Activated CD4-positive, alpha-beta memory T cell treated with anti-CD3 and anti-CD28 coated beads, Interleukin-2, amount 10 ng/mL, durations not matched to agents 7 days and 5 days (primary cell): Measurements from ENCODE around the gene SLC35E3. TPM values are rescaled to one million over a fixed set of nuclear protein-coding genes. Genes with fewer than 3 reads are reported as not detected.

Experiments
- CTCF ChIA-PET: fragments of 350-600 bp; sonication (Branson Sonifier 250); formaldehyde crosslinking; loops from one replicate; lab custom pipeline; 2021; ENCODE audit warnings: antibody characterized with exemption, inconsistent platforms; lab: Charles Lee
- POLR2A ChIA-PET: fragments of 350-600 bp; sonication (Branson Sonifier 250); formaldehyde crosslinking; loops from one replicate; lab custom pipeline; 2021; ENCODE audit warnings: antibody characterized with exemption; lab: Charles Lee
- DNase-seq: peaks from one replicate; pipeline ENCODE4 v3.0.0-alpha.2; 2020
- H3K27ac Mint-ChIP-seq: one replicate; pipeline ENCODE4 v1.8.0; 2021; ENCODE audit warnings: mild to moderate bottlenecking, mixed read lengths
- H3K27me3 Mint-ChIP-seq: one replicate; pipeline ENCODE4 v1.8.0; 2021; ENCODE audit warnings: mixed read lengths
- H3K36me3 Mint-ChIP-seq: one replicate; pipeline ENCODE4 v1.8.0; 2021; ENCODE audit warnings: low read depth, mixed read lengths
- H3K4me1 Mint-ChIP-seq: one replicate; pipeline ENCODE4 v1.8.0; 2021; ENCODE audit warnings: mixed read lengths
- H3K4me3 Mint-ChIP-seq: one replicate; pipeline ENCODE4 v1.8.0; 2021; ENCODE audit warnings: mild to moderate bottlenecking, mixed read lengths
- H3K9me3 Mint-ChIP-seq: one replicate; pipeline ENCODE4 v1.8.0; 2021; ENCODE audit warnings: mixed read lengths
- total RNA-seq, 2 experiments: library from RNA; stranded (reverse); gene quantifications; one replicate each; pipeline ENCODE4 v1.2.3, GENCODE V29; 2021

SLC35E3 gene
- total RNA-seq, 2 experiments from 2014 or later: 8.2 to 8.8 TPM

DNA sequence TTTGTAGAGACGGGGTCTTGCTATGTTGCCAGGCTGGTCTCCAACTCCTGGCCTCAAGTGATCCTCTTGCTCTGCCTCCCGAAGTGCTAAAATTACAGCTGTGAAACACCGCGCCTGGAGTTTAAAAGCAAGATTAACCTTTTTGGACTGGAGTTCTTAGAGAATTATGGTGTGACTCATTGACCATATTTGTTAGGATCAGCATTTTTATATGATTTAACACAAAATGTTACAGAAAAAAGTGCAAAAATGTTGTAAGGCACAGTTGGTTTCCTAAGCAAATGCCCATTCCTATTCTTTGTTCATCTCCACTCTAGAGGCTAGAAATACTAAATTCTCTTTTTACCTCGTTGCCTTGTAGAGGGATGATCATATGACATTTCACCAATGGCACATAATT is 27.6 kb downstream of the SLC35E3 start:
- Mint-ChIP-seq H3K9me3 (no peaks in the 10 kb centered on the region), H3K27ac (no peak overlapping the region), H3K4me1 (peaks cover 13% of the 10 kb centered on the region), H3K27me3 (no peaks in the 10 kb centered on the region), H3K4me3 (no peak overlapping the region), H3K36me3 (no peaks in the 10 kb centered on the region)
- ChIA-PET CTCF (interaction anchor here (1.0 kb wide), 1 partner anchor 12 kb away, joined by 3 read pairs; no protein-coding TSS in a partner anchor), POLR2A (no interaction called here)
- DNase-seq: no peak

DNA sequence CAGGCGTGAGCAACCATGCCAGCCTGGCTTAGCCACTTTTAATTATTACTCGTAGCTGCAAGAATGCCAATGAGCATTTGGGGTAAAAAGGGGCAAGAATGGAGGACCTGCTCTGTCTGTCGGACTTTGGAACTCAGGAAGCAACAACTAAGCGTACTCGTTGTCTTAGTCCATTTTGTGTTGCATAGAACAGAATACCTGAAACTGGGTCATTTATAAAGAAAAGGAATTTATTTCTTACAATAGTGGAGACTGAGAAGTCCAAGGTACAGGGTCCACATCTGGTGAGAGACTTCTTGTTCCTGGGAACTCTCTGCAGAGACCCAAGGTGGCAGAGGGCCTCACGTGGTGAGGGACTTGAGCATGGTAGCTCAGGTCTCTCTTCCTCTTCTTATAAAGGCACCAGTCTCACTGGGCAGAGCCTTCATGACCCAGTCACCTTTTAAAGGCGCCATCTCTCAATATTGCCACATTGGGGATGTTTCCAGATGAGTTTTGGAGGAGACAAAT is 29.2 kb downstream of the SLC35E3 start:
- ChIA-PET POLR2A (interaction anchor here (0.6 kb wide), 1 partner anchor 32 kb away, joined by 3 read pairs; no protein-coding TSS in a partner anchor), CTCF (no interaction called here)
- Mint-ChIP-seq H3K9me3 (no peaks in the 10 kb centered on the region), H3K4me3 (no peak overlapping the region), H3K4me1 (peaks cover 13% of the 10 kb centered on the region), H3K27me3 (no peaks in the 10 kb centered on the region), H3K27ac (no peak overlapping the region), H3K36me3 (no peaks in the 10 kb centered on the region)
- DNase-seq: no peak

DNA sequence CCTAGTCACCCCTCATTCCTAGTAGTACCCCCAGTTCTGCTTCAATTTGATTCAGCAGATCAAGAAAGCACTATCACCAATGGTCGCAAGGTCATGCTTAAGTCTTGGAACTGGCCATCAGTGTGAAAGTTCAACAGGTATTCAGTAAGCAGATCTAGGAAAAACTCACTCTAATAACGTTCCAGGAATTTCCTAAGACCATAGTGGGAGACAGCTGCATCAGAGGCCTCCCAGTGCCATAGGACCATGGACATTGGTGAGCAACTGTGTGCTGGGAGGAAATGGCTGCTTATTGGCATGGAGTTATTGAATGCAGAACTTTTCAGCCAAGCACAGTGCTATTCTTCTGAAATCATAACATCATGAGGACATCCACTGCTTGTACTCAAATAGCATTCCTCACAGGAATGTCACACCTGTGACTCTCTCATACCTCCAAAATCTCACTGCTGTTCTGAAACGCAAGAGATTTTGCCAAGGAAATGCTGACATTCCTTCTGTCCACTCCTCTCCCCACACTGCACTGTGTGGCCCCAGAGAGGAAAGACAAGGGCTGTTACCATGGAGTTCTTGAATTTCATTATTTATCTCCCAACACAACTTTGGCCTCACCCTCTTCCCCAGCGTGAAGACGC is 31.1 kb downstream of the SLC35E3 start:
- POLR2A ChIA-PET: no interaction called here
- no peak overlapping the region for H3K4me3 Mint-ChIP-seq
- peaks cover 13% of the 10 kb centered on the region for H3K4me1 Mint-ChIP-seq
- no peak for DNase-seq
- H3K27me3 Mint-ChIP-seq: no peaks in the 10 kb centered on the region
- H3K9me3 Mint-ChIP-seq: no peaks in the 10 kb centered on the region
- CTCF ChIA-PET: no interaction called here
- no peak overlapping the region for H3K27ac Mint-ChIP-seq
- H3K36me3 Mint-ChIP-seq: no peaks in the 10 kb centered on the region

DNA sequence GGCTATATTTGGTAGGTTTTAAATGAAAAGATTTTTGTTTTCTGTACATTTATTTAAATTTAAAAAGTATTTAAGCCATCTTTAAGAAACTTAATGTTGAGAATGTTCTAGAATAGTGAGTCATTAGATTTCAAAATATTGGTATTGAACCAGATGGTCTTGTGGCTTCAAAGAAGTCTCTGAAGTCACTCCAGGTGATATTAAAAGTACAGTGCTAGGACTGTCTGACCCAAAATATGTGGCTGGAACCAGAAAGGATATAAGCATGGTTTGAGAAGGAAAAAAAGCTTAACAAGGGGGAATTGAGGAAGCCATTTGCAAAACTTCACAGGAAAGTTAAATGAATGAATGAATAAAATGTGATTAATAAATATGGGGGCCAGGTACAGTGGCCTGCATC is 33.3 kb downstream of the SLC35E3 start:
- H3K9me3 Mint-ChIP-seq: no peaks in the 10 kb centered on the region

DNA sequence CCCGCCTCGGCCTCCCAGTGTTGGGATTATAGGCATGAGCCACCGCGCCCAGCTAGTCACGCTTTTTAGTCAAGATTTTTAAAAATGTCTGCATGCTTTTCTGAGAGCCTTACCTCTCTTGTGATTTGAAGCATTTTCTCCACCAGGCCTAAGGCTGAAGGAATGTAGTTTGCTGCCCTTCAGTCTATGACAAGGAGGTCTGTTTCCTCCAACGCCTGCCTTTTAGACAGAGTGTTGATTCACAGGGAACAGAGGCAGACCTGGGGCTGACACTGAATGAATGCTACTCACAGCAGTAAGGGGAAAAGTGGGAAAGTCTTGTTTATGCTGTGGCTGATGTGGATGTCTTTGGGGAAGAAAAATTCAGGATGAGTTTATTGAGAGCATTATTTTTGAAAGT is 34.8 kb downstream of the SLC35E3 start:
- no peaks in the 10 kb centered on the region for H3K9me3 Mint-ChIP-seq
- CTCF ChIA-PET: interaction anchor here (1.0 kb wide), 1 partner anchor 10 kb away, joined by 4 read pairs; no protein-coding TSS in a partner anchor
- H3K4me3 Mint-ChIP-seq: no peak overlapping the region
- DNase-seq: no peak
- H3K27ac Mint-ChIP-seq: no peak overlapping the region
- H3K36me3 Mint-ChIP-seq: no peaks in the 10 kb centered on the region
- POLR2A ChIA-PET: no interaction called here
- H3K27me3 Mint-ChIP-seq: no peaks in the 10 kb centered on the region
- no peaks in the 10 kb centered on the region for H3K4me1 Mint-ChIP-seq

More for the DNA sequence above, 33.3 kb downstream of the SLC35E3 start:
- no peaks in the 10 kb centered on the region for H3K4me1 Mint-ChIP-seq
- DNase-seq: no peak
- POLR2A ChIA-PET: no interaction called here
- no peaks in the 10 kb centered on the region for H3K36me3 Mint-ChIP-seq
- no peak overlapping the region for H3K4me3 Mint-ChIP-seq
- H3K27me3 Mint-ChIP-seq: no peaks in the 10 kb centered on the region
- CTCF ChIA-PET: no interaction called here
- no peak overlapping the region for H3K27ac Mint-ChIP-seq

DNA sequence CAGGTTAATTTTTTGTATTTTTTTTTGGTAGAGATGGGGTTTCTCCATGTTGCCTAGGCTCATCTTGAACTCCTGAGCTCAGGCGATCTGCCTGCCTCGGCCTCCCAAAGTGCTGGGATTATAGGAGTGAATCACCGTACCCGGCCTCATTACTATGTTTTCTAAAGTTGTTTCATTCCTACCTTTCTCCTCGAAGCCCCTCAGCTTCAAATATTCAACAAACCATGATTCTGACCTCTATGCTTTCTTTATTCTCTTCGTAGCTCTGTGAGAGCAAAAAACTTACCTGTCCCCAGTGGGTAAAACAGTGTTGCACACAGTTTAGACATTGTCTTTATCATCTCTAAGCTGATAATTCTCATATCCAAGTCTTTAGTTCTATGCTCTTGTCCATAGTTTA is 35.8 kb downstream of the SLC35E3 start:
- ChIA-PET POLR2A (interaction anchor here (1.9 kb wide), 1 partner anchor 26 kb away, joined by 6 read pairs; the partner anchor contains the start of gene MDM2), CTCF (interaction anchor here (1.0 to 1.3 kb wide), 2 partner anchors 11 to 13 kb away, joined by 3 to 4 read pairs; no protein-coding TSS in a partner anchor)
- H3K36me3 Mint-ChIP-seq: no peaks in the 10 kb centered on the region
- no peak overlapping the region for H3K27ac Mint-ChIP-seq
- H3K4me3 Mint-ChIP-seq: no peak overlapping the region
- H3K27me3 Mint-ChIP-seq: no peaks in the 10 kb centered on the region
- no peak for DNase-seq
- no peaks in the 10 kb centered on the region for H3K9me3 Mint-ChIP-seq
- no peaks in the 10 kb centered on the region for H3K4me1 Mint-ChIP-seq

DNA sequence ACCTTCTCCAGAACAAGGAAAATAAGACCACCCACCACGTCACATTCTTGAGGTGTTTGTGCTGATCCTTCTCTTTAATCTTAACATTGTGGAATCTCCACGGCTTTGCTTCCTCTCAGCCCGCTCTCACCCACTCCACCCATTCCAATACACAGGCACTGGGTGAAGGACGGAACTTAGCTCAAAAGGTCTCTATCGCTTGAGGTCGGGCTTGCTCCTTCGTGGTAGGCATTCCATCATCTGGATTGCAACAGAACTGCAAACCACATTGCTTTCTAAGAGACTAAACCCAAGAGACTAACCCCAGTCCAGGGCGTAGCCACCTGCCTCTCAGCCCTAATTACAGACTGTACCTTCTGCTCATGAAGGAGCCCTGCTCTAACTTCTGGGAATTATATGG is 38.0 kb downstream of the SLC35E3 start:
- H3K4me3 Mint-ChIP-seq: no peak overlapping the region
- ChIA-PET POLR2A (no interaction called here), CTCF (interaction anchor here (0.5 kb wide), 1 partner anchor 1497 kb away, joined by 3 read pairs; no protein-coding TSS in a partner anchor)
- no peak for DNase-seq
- H3K27me3 Mint-ChIP-seq: no peaks in the 10 kb centered on the region
- no peak overlapping the region for H3K27ac Mint-ChIP-seq
- no peaks in the 10 kb centered on the region for H3K36me3 Mint-ChIP-seq
- H3K9me3 Mint-ChIP-seq: no peaks in the 10 kb centered on the region
- peaks cover 6% of the 10 kb centered on the region for H3K4me1 Mint-ChIP-seq

DNA sequence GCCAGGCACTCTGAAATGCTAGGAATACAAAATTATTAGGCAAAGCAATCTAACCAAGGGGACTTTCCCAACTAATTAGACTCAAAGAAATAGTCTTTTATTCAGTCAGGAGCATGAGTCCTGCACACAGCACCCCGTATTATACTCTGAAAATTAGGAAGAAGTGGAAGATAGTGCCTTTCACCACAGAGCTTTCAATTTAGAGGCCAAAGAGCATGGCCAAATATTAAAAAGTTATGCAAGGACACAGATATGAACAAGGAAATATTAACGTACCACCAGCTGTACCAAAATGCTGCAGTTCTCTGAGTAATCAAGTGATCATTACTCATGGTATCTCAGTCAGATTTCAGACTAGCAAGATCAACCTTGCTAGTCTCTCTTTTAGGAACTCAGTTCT is 39.4 kb downstream of the SLC35E3 start:
- no peak overlapping the region for H3K4me3 Mint-ChIP-seq
- no peak for DNase-seq
- H3K27me3 Mint-ChIP-seq: no peaks in the 10 kb centered on the region
- H3K27ac Mint-ChIP-seq: no peak overlapping the region
- H3K9me3 Mint-ChIP-seq: no peaks in the 10 kb centered on the region
- POLR2A ChIA-PET: no interaction called here
- no peaks in the 10 kb centered on the region for H3K36me3 Mint-ChIP-seq
- CTCF ChIA-PET: interaction anchor here (0.7 kb wide), 1 partner anchor 12 kb away, joined by 3 read pairs; no protein-coding TSS in a partner anchor
- H3K4me1 Mint-ChIP-seq: peaks cover 6% of the 10 kb centered on the region

DNA sequence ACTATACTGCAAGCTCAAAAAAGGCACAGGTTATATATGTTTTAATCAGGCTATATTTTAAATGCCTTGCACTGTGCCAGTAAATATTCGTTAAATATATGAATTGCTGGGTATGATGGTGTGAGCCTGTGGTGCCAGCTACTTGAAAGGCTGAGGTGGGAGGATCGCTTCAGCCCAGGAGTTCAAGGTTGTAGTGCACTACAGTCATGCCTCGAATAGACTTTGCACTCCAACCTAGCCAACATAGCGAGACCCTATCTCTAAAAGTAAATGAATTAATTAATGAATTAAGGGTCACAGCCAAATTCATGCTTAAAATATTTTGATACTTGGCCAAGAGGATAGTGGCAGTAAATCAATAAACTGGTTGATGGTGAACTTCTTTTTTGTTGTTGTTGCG is 39.8 kb downstream of the SLC35E3 start:
- Mint-ChIP-seq H3K4me1 (peaks cover 6% of the 10 kb centered on the region), H3K4me3 (no peak overlapping the region), H3K9me3 (no peaks in the 10 kb centered on the region), H3K27me3 (no peaks in the 10 kb centered on the region), H3K27ac (no peak overlapping the region), H3K36me3 (no peaks in the 10 kb centered on the region)
- DNase-seq: no peak
- ChIA-PET CTCF (interaction anchor here (0.7 kb wide), 1 partner anchor 12 kb away, joined by 3 read pairs; no protein-coding TSS in a partner anchor), POLR2A (no interaction called here)

DNA sequence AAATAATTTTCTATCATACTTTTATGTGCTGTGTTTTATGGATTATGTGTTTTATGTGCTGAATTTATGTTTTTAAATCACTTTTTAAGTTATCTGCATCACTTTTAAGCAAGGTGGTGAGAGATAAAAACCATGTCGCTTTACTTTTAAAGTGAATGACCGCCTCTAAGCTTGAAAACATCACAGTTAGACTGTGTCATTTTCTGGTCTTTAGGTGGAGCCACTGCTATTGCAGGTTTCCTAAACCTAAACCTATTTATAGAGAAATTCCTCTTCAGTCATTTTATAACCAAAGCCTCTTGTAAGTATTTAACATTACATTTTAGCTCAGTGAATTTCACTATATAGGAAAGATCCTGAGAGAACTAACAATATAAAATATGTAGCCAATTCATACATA is 41.0 kb downstream of the SLC35E3 start:
- Mint-ChIP-seq H3K36me3 (no peaks in the 10 kb centered on the region), H3K9me3 (no peaks in the 10 kb centered on the region), H3K27ac (no peak overlapping the region), H3K4me1 (peaks cover 6% of the 10 kb centered on the region), H3K4me3 (no peak overlapping the region), H3K27me3 (no peaks in the 10 kb centered on the region)
- ChIA-PET CTCF (interaction anchor here (0.7 to 1.2 kb wide), 2 partner anchors 21 to 43 kb away, joined by 3 to 6 read pairs; partner anchors contain the start of gene MDM2), POLR2A (no interaction called here)
- no peak for DNase-seq

DNA sequence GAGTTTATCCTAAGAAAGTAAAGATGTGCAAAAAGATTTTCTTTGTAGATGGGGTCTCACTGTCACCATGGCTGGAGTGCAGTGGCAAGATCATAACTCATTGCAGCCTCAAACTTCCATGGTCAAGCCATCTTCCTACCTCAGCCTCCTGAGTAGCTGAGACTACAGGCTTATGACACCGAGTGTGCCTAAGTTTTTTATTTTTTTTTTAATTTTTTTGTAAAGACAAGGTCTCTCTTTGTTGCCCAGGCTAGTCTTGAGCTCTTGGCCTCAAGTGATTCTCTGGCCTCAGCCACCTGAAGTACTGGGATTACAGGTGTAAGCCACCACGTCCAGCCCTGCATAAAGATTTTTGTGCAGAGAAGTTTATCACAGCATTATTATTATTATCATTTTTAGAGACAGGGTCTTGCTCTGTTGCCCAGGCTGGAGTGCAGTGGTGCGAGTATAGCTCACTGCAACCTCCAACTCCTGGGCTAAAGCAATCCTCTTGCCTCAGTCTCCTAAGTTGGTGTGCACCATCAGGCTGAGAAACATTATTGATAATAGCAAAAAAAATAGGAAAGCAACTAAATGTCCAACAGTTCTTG is 42.7 kb downstream of the SLC35E3 start:
- Mint-ChIP-seq H3K4me1 (peaks cover 8% of the 10 kb centered on the region), H3K9me3 (no peaks in the 10 kb centered on the region), H3K36me3 (no peaks in the 10 kb centered on the region), H3K27ac (no peak overlapping the region), H3K4me3 (no peak overlapping the region), H3K27me3 (no peaks in the 10 kb centered on the region)
- POLR2A ChIA-PET: no interaction called here
- no peak for DNase-seq
- CTCF ChIA-PET: interaction anchor here (1.3 kb wide), 1 partner anchor 19 kb away, joined by 3 read pairs; no protein-coding TSS in a partner anchor

DNA sequence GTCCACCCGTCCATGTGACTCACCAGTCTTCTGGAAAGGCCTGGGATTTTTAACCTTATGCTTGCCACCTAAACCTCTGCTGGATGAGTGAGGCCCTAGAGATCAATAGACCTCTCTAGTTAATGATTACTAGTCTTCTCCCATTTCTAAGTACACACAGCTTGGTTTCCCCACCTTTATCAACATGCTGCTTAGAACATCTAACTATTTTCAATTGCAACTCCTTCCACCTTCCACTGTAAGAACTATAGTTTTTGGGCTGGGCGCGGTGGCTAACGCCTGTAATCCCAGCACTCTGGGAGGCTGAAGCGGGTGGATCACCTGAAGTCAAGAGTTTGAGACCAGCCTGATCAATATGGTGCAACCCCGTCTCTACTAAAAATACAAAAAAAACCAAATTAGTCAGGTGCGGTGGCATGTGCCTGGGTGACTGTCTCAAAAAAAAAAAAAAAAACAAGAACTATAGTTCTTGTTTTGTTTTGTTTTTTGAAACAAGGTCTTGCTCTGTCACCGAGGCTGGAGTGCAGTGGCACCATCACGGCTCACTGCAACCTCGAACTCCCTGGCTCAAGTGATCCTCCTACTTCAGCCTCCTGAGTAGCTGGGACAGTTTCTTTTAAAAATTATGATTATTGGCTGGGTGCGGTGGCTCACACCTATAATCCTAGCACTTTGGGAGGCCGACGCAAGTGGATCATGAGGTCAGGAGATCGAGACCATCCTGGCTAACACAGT is 43.3 kb downstream of the SLC35E3 start:
- Mint-ChIP-seq H3K4me1 (peaks cover 8% of the 10 kb centered on the region), H3K27ac (no peak overlapping the region), H3K36me3 (no peaks in the 10 kb centered on the region), H3K9me3 (no peaks in the 10 kb centered on the region), H3K4me3 (no peak overlapping the region), H3K27me3 (no peaks in the 10 kb centered on the region)
- CTCF ChIA-PET: interaction anchor here (0.7 to 1.3 kb wide), 2 partner anchors 18 to 354 kb away, joined by 3 to 4 read pairs; no protein-coding TSS in a partner anchor
- POLR2A ChIA-PET: no interaction called here
- no peak for DNase-seq
